ENCODE measurements around the gene SFRP5. TPM values are rescaled to one million over a fixed set of nuclear protein-coding genes. Genes with fewer than 3 reads are reported as not detected.

Gene SFRP5
- total RNA-seq (1 to 10 TPM in 1 of 2 donors, under 1 TPM in 1; 0.24 to 1.9 TPM), polyA plus RNA-seq (ENCODE audit: insufficient read length in 6 of 6) (1 to 10 TPM; 1.3 to 9.1 (median 3.5) TPM)
- long read RNA-seq, donor 1, partial matches to known transcripts: 0 of 2 reads
- long read RNA-seq, donor 1, other reads (novel, unspliced or antisense): 0 of 2 reads
- long read RNA-seq, donor 2, partial matches to known transcripts: 0 of 1 reads
- long read RNA-seq, donor 2, other reads (novel, unspliced or antisense): 0 of 1 reads
- long read RNA-seq, donor 3, partial matches to known transcripts: 0 of 4 reads
- long read RNA-seq, donor 3, other reads (novel, unspliced or antisense): 0 of 4 reads
- long read RNA-seq, donor 4: 0 reads
- long read RNA-seq, donor 5, partial matches to known transcripts: 0 of 3 reads
- long read RNA-seq, donor 5, other reads (novel, unspliced or antisense): 0 of 3 reads
- long read RNA-seq, donor 6, partial matches to known transcripts: 0 of 1 reads
- long read RNA-seq, donor 6, other reads (novel, unspliced or antisense): 0 of 1 reads
- long read RNA-seq, donor 7, partial matches to known transcripts: 0 of 1 reads
- long read RNA-seq, donor 7, other reads (novel, unspliced or antisense): 0 of 1 reads
- long read RNA-seq, donor 8, partial matches to known transcripts: 0 of 2 reads
- long read RNA-seq, donor 8, other reads (novel, unspliced or antisense): 0 of 2 reads
- long read RNA-seq, donor 9: 0 reads
- long read RNA-seq, donor 10: 0 reads
- long read RNA-seq, donor 11, partial matches to known transcripts: 0 of 3 reads
- long read RNA-seq, donor 11, other reads (novel, unspliced or antisense): 0 of 3 reads
- long read RNA-seq, donor 12, partial matches to known transcripts: 0 of 3 reads
- long read RNA-seq, donor 12, other reads (novel, unspliced or antisense): 0 of 3 reads

- intact Hi-C loops (cut with DNase I): no loop called here
- ATAC-seq (peak; percentile 7), DNase-seq (peak in 1 of 4 donors; percentile 68)
- TF ChIP-seq CTCF (IDR thresholded peaks at IDR 0.05): no peak
- peak within 1 kb of the TSS in 1 of 2 donors; percentile 20 for H3K4me3 ChIP-seq
- H3K9me3 ChIP-seq: no peaks in the 10 kb centered on the region
- peaks cover 25 to 57% of the 10 kb centered on the region in 2 donors for H3K27me3 ChIP-seq
- H3K27ac ChIP-seq: no peak within 1 kb of the TSS
- H3K4me1 ChIP-seq: peaks cover 3 to 11% of the 10 kb centered on the region in 2 donors
- H3K36me3 ChIP-seq: no peaks in the 10 kb centered on the region
Observed at GRCh38 chr10:97771913-97772823, at the start of gene SFRP5. TSS of gene SFRP5 (minus strand) at chr10:97771999. CDS start at chr10:97771833, 166 bp downstream.

- no peaks in the 10 kb centered on the region for H3K36me3 ChIP-seq
- no peak overlapping the region for H3K4me3 ChIP-seq
- intact Hi-C loops (cut with DNase I): no loop called here
- TF ChIP-seq CTCF (IDR thresholded peaks at IDR 0.05): no peak
- ATAC-seq: no peak
- no peak overlapping the region for H3K27ac ChIP-seq
- H3K27me3 ChIP-seq: peaks cover 0 to 82% of the 10 kb centered on the region in 2 donors
- no peaks in the 10 kb centered on the region for H3K4me1 ChIP-seq
- no peak for DNase-seq
- no peaks in the 10 kb centered on the region for H3K9me3 ChIP-seq
Observed at GRCh38 chr10:97820096-97820704, 48.4 kb upstream of the SFRP5 start.

DNA sequence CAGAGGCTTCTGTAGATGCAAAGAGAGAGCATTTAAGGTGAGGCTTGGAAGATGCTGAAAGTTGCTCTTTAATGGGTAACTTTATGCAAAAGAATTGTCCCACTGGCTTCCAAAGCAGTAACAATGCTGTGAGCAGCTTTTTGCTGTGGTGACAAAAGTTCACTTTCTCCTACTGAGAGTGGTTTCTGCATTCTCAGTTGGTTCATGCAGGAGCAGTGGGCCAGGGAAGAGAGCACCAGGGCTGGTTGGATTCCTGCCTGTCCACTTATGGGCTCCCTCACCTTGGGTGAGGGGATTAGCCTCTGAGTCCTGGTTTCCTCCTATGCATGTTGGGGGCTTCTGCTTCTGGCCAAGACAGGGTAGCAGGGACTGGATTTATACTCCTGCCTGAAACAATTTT, 46.8 kb upstream of the SFRP5 start:
- no peaks in the 10 kb centered on the region for H3K9me3 ChIP-seq
- H3K27me3 ChIP-seq: peaks cover 0 to 82% of the 10 kb centered on the region in 2 donors
- intact Hi-C loops (cut with DNase I): no loop called here
- TF ChIP-seq CTCF (IDR thresholded peaks at IDR 0.05): no peak
- DNase-seq (no peak), ATAC-seq (peak; percentile 18)
- H3K4me1 ChIP-seq: no peaks in the 10 kb centered on the region
- no peak overlapping the region for H3K4me3 ChIP-seq
- no peaks in the 10 kb centered on the region for H3K36me3 ChIP-seq
- no peak overlapping the region for H3K27ac ChIP-seq

- H3K27ac ChIP-seq: no peak overlapping the region
- H3K4me3 ChIP-seq: no peak overlapping the region
- peaks cover 0 to 63% of the 10 kb centered on the region in 2 donors for H3K27me3 ChIP-seq
- H3K9me3 ChIP-seq: no peaks in the 10 kb centered on the region
- DNase-seq (no peak), ATAC-seq (no peak)
- H3K36me3 ChIP-seq: no peaks in the 10 kb centered on the region
- no peak for TF ChIP-seq CTCF (IDR thresholded peaks at IDR 0.05)
- H3K4me1 ChIP-seq: no peaks in the 10 kb centered on the region
- intact Hi-C loops (cut with DNase I): no loop called here
Observed at GRCh38 chr10:97816609-97817008, 44.8 kb upstream of the SFRP5 start.

All from left lung (tissue), 14 donors.